ENCODE measurements around the gene GPC2. TPM values are rescaled to one million over a fixed set of nuclear protein-coding genes. Genes with fewer than 3 reads are reported as not detected.
"Not testable (repeated sequence)": the region's sequence is repeated elsewhere in the genome, so short reads cannot be mapped to it uniquely, and the experiment has no call there.

Gene GPC2
- total RNA-seq, 1 donor from 2014 or later, result 75.0 TPM

DNA sequence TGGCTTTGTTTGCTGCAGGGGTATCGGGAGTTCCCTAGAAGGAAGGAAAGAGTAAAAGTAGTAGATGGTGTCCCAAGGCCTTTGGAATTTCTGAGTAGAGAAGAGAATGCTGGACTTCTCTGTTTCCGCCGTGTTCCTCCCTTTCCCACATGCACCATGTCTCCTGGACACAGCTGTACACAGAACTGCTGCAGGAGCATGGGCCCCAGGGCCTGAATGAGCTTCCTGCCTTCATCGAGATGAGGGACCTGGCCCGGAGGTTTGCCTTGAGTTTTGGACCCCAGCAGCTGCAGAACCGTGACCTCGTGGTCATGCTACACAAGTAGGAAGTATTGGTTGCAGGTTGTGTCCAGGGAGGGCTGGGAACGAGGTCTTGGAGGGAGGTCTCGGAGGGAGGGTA, 27.3 kb upstream of the GPC2 start:
- no peak for FAIRE-seq
- DNase-seq (ENCODE audit: low spot score in 2 of 2), result no peak

DNA sequence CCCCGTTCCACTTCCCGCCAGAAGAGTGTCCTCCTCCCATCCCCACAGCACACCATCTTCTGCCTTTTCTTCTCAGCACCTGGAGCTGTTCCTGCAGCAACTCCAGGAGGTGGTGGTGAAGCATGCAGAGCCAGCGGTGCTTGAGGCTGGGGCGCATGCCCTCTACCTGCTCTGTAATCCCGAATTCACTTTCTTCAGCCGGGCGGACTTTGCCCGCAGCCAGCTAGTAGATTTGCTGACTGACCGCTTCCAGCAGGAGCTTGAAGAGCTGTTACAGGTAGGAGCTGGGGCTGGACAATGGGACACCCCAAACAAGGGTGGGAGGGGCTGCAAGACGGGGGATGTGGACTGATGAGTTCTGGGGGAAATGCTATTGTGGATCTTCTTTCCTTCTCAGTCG, 23.5 kb upstream of the GPC2 start:
- no peak for FAIRE-seq
- DNase-seq (ENCODE audit: low spot score in 2 of 2), result no peak

DNA sequence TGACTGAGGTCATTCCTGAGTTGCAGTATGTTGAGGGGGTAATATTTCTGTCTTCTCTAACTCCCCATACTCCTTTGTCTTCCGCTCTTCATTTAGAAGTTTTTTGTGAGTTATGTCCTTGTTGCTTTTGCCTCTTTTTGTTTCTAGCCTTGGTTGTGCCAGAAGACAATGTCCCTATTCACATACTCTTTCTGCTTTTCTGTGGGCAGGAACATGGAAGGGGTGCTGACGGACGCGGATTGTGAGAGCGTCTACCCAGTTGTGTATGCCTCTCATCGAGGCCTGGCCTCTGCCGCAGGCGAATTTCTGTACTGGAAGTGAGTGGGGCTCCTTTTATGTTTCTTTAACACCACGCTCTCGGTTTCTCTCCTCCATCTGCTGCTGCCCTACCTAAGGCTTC, 21.1 kb upstream of the GPC2 start:
- DNase-seq (ENCODE audit: low spot score in 2 of 2), result no peak
- no peak for FAIRE-seq

DNA sequence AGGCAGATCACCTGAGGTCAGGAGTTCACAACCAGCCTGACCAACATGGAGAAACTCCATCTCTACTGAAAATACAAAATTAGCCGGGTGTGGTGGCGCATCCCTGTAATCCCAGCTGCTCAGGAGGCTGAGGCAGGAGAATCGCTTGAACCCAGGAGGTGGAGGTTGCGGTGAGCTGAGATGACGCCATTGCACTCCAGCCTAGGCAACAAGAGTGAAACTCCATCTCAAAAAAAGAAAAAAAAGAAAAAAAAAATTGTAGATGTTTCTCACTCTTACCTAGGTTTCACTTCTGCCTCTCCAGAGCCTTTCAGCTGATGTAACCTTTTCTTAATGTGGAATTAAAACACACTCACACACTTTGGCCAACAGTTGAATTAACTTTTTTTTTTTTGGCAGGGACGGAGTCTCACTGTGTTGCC, 18.7 kb upstream of the GPC2 start:
- FAIRE-seq; DNase-seq (ENCODE audit: low spot score in 2 of 2): not testable (repeated sequence)

DNA sequence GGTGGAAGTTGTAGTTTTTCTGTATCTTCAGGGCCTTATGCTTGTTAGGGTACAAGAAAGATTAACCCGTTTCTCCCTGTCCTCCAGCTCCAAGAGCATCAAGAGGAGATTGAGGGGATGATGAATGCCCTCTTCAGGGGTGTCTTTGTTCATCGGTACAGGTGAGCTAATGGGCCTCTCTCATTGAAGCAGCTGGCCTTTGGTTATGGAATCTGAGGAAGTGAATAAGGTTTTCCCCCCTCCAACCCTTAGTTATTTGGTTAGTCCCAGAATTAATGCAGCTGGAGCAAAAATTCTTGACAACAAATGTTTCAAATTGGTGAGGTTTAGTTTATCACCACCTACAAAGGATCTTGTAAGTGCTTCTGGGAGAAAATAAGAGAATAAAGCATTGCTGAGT, 18.0 kb upstream of the GPC2 start:
- DNase-seq (ENCODE audit: low spot score in 2 of 2) (no peak), FAIRE-seq (no peak)

DNA sequence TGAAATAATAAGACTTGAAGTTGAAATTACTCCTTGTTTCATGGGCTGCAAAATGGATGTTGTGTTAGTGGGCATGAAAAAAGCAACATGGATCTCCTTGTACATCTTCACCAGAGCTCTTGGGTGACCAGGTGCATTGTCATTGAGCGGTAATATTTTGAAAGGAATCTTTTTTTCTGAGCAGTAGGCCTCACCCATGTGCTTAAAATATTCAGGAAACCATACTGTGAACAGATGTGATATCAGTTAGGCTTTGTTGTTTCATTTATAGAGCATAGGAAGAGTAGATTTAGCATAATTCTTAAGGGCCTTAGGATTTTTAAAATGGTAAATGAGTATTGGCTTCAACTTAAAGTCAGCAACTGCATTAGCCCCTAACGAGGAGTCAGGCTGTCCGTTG, 15.8 kb upstream of the GPC2 start:
- DNase-seq (ENCODE audit: low spot score in 2 of 2), result no peak
- FAIRE-seq, result no peak

DNA sequence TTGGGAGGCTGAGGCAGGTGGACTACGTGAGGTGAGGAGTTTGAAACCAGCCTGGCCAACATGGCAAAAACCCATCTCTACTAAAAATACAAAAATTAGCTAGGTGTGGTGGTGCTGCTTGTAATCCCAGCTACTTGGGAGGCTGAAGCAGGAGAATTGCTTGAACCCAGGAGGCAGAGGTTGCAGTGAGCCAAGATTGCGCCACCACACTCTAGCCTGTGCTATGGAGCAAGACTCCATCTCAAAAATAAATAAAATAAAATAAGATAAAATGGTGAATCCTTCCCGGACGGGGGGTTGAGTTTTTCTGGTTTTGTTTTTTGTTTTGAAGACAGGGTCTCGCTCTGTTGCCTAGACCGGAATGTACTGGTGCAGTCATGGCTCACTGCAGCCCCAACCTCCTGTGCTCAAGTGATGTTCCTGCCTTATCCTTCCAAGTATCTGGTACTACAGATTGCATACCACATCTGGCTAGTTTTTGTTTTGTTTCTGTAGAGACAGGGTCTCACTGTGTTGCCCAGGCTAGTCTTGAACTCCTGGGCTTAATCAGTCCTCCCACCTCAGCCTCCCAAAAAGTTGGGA, 15.2 kb upstream of the GPC2 start:
- FAIRE-seq; DNase-seq (ENCODE audit: low spot score in 2 of 2): not testable (repeated sequence)

DNA sequence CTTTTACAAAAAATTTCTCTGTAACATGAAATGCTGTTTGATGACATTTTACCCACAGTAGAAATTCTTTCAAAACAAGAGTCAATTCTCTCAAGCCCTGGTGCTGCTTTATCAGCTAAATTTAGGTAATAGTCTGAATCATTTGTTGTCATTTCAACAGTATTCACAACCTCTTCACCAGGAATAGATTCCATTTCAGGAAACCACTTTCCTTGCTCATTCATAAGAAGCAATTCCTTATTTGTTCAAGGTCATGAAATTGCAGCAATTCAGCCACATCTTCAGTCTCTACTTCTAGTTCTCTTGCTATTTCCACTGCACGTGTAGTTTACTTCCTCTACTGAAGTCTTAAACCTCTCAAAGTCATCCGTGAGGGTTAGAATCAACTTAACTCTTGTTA, 14.6 kb upstream of the GPC2 start:
- no peak for DNase-seq (ENCODE audit: low spot score in 2 of 2)

DNA sequence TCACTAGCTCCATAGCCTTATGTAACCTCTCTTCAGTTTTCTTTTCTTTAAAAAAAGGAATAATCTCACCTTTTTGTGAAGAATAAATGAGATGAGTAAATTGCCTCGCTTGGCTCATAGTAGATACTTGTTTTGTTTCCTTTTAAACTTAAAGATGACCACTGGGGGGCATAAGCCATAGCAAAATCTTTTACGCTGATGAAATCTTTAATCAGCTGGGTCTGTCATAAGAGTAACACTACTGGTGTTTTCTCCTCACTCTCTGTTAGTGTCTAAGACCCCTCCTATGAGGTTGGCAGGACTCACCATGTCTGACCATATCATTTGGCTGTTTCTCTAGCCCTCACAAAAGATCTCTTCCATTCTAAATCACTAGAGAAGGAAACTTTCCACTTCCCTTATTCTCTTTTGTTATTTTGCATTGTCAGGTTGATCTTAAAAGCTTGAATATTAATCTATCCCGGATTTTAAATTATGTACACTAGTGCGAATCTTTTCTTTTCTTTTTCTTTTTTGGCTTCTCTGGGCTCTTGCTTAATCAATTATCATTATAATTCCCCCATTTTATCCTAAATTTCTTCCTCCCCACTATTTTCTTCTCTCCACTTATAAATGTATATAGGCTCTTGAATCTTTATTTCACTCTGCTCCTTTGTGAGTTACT, 13.0 kb upstream of the GPC2 start:
- FAIRE-seq (peak; percentile 17), DNase-seq (ENCODE audit: low spot score in 2 of 2) (no peak)

More for the DNA sequence above, 14.6 kb upstream of the GPC2 start:
- no peak for FAIRE-seq

DNA sequence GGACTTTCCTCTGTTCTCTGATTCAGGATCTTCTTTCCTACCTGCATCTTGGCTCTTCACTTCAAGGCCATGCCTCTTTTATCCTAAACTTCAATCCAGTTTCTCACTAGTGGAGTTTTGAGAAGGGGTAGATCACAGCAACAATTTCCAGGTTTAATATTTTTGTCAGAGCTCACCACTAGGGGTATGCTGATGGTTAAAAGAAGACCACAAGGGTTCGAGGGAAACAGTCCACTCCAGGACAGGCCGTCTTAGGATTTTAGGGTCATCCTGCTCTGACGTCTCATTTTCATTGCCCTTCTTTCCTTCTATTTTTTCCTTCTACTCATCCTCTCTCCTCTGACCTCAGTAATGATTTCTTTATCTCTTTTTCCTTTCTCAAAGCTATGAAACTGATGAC, 11.9 kb upstream of the GPC2 start:
- no peak for DNase-seq (ENCODE audit: low spot score in 2 of 2)
- no peak for FAIRE-seq

DNA sequence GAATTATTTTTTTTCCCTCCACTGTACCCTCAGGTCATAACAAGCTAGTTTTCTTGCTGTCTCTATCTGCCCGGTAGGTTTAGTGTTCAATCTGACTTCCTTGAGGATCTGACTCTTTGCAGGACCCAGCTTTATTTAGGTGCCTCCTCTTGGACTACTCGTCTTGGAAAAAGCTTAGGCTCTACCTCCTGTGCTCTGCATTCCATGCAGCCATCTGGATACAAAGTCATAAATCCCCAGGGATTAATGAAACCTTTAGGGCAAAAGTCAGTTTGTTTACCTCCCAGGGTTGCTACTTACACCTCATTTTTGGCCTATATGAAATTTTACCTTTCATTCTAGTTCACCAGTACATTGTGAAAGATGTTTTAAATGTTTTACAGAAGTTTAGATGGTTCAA, 8.5 kb upstream of the GPC2 start:
- no peak for FAIRE-seq
- no peak for DNase-seq (ENCODE audit: low spot score in 2 of 2)

DNA sequence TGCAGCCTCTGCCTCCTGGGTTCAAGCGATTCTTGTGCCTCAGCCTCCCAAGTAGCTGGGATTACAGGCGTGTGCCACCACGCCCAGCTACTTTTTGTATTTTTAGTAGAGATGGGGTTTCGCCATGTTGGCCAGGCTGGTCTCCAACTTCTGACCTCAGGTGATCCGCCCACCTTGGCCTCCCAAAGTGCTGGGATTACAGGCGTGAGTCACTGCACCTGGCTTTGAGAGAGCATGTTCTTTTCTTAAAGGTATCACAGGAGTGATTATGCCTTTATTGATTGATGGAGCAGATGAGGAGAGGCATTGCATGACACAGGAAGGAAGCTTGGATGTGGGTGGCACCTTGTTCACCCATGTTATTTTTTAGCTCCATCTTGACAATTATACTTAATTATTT, 5.9 kb upstream of the GPC2 start:
- FAIRE-seq; DNase-seq (ENCODE audit: low spot score in 2 of 2): not testable (repeated sequence)

DNA sequence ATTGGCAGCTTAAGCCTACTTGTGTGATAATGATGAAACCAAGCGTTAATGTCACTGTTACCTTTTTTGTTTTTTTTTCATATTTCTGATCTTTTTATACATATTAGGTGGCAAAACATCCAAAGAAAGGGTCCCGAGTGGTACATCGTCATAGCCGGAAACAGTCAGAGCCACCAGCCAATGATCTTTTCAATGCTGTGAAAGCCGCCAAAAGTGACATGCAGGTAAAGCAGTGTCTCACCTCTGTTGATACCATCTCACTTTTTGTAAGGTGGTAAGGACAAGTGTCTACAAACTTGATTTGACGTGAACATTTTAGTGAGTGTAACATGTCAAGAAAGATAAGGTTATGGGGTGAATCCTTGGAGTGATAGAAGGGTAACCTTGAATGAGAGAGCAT, 5.4 kb upstream of the GPC2 start:
- FAIRE-seq; DNase-seq (ENCODE audit: low spot score in 2 of 2): not testable (repeated sequence)

DNA sequence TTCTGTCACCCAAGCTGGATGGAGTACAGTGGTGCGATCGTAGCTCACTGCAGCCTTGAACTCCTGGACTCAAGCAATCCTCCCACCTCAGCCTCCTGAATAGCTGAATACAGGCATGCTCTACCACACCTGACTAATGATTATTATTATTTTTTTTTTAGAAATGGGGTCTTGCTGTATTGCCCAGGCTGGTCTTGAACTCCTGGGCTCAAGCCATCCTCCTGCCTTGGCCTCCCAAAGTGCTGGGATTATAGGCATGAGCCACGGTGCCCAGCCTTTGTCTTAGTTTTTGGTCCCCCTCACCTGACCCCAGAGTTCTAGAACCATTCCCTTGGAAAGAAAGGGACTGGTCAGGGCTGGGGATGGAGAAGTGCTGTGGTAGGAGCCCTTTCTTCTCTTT, 2.9 kb upstream of the GPC2 start:
- DNase-seq (ENCODE audit: low spot score in 2 of 2); FAIRE-seq: not testable (repeated sequence)

DNA sequence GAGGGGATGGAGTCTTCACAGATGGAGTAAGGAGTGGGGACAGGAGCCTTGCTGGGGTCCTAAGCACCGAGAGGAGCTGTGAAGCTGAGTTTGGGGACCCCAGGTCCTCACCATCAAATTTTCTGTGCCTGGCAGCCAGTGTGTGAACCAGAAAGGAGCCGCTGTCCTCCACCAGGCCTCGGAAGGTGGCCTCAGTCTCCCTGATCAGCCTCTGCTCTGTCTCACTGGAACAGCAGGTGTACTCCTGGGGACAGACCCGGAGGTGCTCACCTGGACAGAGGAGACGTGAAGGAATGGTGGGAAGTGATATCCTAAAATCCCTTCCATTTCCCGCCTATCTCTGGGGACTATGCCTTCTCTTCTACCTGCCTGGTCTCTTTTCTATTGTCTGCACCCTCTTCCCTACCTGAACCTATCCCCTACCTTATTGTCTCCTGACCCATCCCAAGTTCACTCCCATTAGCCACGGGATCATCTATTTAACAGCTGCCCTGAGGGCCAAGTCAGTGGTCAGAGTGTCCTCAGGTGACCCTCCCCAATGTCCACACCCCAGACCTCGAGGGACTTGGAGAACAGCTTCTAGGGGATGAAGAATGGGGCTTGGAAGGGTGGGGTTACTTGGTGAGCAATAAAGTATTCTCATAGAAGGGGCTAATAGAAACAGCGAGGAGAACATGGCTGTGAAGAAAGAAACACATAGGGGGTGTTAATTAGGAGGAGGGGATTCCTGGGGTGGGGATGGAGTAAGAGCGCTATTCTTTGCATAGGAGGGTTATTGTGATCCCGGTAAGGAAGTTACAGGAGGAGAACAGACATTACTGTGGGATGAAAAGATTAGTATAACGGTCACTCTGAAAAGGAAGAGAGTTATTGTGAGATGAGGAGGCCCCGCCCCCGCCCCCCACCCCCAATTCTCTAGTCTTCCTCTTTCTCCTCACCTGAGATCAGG, 811 bp downstream of the GPC2 start:
- FAIRE-seq (no peak), DNase-seq (ENCODE audit: low spot score in 2 of 2) (no peak)

DNA sequence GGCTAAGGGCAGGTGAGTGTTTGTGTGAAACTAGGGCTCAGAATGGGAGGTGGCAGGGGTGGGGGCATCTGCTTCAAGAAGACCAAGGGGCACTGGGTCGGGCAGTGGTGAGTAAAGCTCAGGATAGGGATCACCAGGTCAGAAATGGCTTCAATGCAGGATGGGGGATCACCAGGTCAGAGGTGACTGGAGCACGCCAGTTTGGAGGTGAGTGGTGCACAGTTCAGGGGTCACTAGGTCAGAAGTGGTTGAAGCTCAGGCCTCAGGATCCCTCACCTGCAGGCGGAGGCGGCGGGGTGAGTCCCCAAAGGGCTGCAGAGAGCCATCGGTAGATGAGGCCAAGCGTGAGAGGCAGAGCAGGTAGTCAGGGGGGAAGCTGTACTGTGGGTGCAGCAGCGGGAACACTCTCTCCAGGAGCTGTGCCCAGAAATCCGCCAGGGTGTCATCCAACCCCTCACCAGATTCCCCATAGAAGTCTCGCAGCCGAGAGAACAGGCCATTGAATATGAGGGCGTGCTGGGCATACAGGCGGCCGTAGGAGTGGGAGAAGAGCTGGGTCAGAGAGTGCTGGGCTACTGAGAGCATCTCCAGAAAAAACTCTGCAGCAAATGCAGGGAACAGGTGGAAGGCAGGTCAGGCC, 1.8 kb downstream of the GPC2 start:
- no peak for DNase-seq (ENCODE audit: low spot score in 2 of 2)

DNA sequence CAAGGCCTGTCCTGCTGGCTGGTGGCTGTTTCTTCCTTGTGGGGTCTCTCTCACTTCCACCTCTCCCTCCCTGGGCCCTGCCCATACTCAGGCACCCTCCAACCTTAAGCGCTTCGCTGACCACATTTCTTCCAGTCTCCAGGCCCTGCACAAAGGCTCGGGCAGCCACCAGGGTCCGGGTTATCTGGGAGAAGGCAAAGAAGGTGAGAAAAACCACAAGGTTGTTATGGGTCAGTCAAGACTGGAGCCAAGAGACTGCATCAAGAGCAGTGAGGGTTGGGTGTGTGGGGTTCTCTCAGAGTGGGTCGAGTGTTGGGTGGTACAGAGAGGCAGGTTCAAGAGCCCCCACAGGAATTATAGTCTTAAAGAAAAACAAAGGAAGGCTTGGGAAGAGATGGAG, 2.6 kb downstream of the GPC2 start:
- FAIRE-seq, result no peak

More for the DNA sequence above, 1.8 kb downstream of the GPC2 start:
- FAIRE-seq, result no peak

DNA sequence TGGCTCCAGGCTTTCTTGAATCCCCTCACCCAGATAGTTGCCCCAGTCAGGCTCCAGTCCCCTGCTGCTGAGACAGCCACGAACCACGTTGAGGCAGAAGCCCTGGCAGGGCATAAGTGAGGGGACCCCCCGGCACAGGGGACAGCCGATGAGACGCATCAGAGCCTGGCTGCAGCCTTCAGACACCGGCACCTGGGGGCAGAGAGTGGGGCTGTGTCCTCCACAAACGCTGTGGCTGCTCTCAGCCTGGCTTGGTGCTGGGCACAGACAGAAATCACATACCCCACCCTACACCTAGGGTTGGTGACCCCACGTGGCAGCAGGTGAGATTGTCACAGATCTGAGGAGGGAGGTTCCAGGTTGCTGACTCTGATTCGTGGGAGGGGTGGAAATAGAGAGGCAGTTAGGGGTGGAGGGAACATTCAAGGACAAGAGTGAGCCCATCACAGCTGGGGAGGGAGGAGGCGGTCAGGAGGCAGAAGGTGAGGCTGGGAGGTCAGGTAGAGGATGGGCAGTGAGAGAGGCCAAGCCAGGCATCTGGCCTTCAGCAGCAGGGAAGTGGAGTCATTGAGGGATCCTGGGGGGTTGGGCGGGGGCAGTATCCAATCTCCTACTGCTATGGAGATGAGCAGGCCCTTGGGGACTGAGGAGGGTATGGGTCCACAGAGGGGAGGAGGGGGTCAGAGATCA, 3.2 kb downstream of the GPC2 start:
- no peak for FAIRE-seq
- DNase-seq (ENCODE audit: low spot score in 2 of 2), result no peak

More for the DNA sequence above, 2.6 kb downstream of the GPC2 start:
- DNase-seq (ENCODE audit: low spot score in 2 of 2), result no peak

DNA sequence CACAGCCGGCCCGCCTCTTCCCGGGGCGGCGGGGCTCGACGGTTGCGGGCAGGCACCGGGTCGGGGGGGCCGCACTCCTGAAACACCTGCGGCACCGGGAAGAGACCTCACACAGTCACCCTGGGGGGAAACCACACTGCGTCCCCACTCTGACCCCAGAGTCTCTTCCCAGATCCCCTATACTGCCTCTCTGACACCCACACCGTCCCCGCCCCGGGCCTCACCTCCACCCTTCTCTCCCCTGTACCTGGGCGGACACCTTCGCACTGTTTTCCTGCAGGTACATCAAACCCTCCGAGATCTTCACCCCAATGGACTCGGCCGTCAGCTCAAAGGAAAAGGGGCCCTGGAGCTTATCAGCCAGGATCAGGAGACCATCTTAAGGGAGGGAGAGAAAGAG, 5.3 kb downstream of the GPC2 start:
- FAIRE-seq, result no peak

DNA sequence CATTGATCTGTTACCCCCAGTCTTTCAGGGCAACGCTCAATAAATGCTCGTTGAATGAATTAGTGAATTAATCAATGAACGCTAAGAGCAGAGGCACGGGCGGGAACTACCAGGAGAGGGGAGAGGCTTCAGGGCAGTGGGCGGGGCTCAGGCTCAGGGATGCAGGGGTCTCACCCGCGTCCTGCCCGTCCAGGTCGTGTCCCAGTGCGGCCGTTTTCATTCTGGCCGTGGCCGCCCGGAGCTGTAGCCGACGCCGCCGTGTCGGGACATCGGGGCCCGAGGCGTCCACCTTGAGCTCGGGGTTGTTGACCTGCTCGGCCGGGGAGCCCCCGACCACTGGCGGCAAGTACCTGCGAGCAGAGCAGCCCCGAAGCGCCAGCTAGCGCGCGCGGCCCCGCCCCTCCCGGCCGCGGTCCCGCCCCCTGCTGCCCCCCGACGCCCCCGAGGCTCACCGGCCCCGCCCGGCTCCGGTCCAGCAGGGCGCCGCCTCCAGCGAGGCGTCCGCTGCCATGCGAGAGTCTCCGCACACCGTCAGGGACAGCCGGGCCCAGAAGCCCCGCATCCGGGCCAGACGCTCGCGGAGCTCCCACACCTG, 6.0 kb downstream of the GPC2 start:
- DNase-seq (ENCODE audit: low spot score in 2 of 2) (peak; percentile 41 to 52), FAIRE-seq (no peak)

More for the DNA sequence above, 5.3 kb downstream of the GPC2 start:
- DNase-seq (ENCODE audit: low spot score in 2 of 2), result peak in 1 of 2 donors; percentile 27
